ENCODE results near the gene ABHD8.

- TF ChIP-seq POLR2AphosphoS5 (IDR thresholded peaks at IDR 0.05; ENCODE audit: low read depth, low read length) = no peak
- no peak for TF ChIP-seq POLR2A (IDR thresholded peaks at IDR 0.05; ENCODE audit: low read depth, low read length)
- no peak for TF ChIP-seq TAF1 (IDR thresholded peaks at IDR 0.05; ENCODE audit: borderline replicate concordance, low read depth, low read length)
Observed at GRCh38 chr19:17249887-17250548, 53.2 kb downstream of the ABHD8 start.

Data from GM12892 (cell line).